GM12878 (cell line): ENCODE results near the gene FOXD3. TPM values are rescaled to one million over a fixed set of nuclear protein-coding genes. Genes with fewer than 3 reads are reported as not detected.

Experiments
- ATAC-seq: fragments of 200-7000 bp; cut with Tn5 transposase; 3 replicates; pipeline ENCODE4 v1.9.1; 2020; ENCODE audit warnings: mild to moderate bottlenecking, moderate library complexity
- BruUV-seq: library from RNA; stranded (reverse); fragments of 400-500 nt; replicated peaks from 2 replicates; lab custom pipeline; 2021; lab: Mats Ljungman, UMichigan
- CTCF ChIA-PET: fragments of 300-600 bp; sonication (Branson Sonifier 250); formaldehyde crosslinking; extraction: SDS; loops from one replicate; lab custom pipeline; 2021; ENCODE audit warnings: inconsistent platforms; lab: Yijun Ruan, JAX
- POLR2A ChIA-PET: fragments of 350-600 bp; formaldehyde crosslinking; extraction: SDS; loops from one replicate; lab custom pipeline; 2021; ENCODE audit warnings: inconsistent platforms; lab: Charles Lee
- RAD21 ChIA-PET: fragments of 300-600 bp; sonication (Branson Sonifier 250); formaldehyde crosslinking; loops from one replicate; lab custom pipeline; 2023; ENCODE audit warnings: antibody characterized with exemption; ENCODE audit not compliant: unreplicated experiment; lab: Charles Lee
- SMC1A ChIA-PET: fragments of 300-600 bp; sonication (Branson Sonifier 250); formaldehyde crosslinking; loops from one replicate; lab custom pipeline; 2023; ENCODE audit not compliant: unreplicated experiment, uncharacterized antibody; lab: Charles Lee
- DNase-seq: peaks from one replicate; pipeline ENCODE4 v3.0.0-alpha.2; 2011; ENCODE audit warnings: low read depth, low spot score
- FAIRE-seq: peaks from 3 replicates; lab custom pipeline; 2011; peaks lifted over from hg19 to GRCh38; lab: Jason Lieb, UNC
- H2AFZ ChIP-seq: 2 replicates; pipeline ENCODE4 v1.6.0; 2011; ENCODE audit warnings: low read depth, low read length, control low read depth; ENCODE audit not compliant: control insufficient read depth
- H3K27ac ChIP-seq: 2 replicates; pipeline ENCODE4 v1.5.1; 2011; ENCODE audit warnings: control low read depth; ENCODE audit not compliant: control insufficient read depth, insufficient read depth
- H3K27me3 ChIP-seq, 2 experiments: replicated peaks in 1 of 2; 2 replicates each; pipeline versions ENCODE4 v1.6.0 to v1.6.1; 2011; ENCODE audit warnings: low read length in 1 of 2; ENCODE audit not compliant: control insufficient read depth in 2 of 2, insufficient read depth in 2 of 2
- H3K36me3 ChIP-seq, 2 experiments: 2 replicates each; pipeline ENCODE4 v1.5.1; 2011; ENCODE audit warnings: low read length in 1 of 2; ENCODE audit not compliant: control insufficient read depth in 2 of 2, insufficient read depth in 2 of 2
- H3K4me1 ChIP-seq: 2 replicates; pipeline ENCODE4 v1.6.1; 2011; ENCODE audit warnings: mild to moderate bottlenecking, low read length, moderate library complexity, mixed read lengths; ENCODE audit not compliant: control insufficient read depth, insufficient read depth
- H3K4me2 ChIP-seq: 2 replicates; pipeline ENCODE4 v1.6.0; 2011; ENCODE audit warnings: control low read depth; ENCODE audit not compliant: control insufficient read depth, insufficient read depth
- H3K4me3 ChIP-seq: fragments of 200-600 bp; sonication (generic); 2 replicates; pipeline ENCODE4 v1.5.1; 2016
- H3K79me2 ChIP-seq: 2 replicates; pipeline ENCODE4 v1.6.0; 2011; ENCODE audit warnings: low read length; ENCODE audit not compliant: control insufficient read depth, insufficient read depth
- H3K9ac ChIP-seq: 2 replicates; pipeline ENCODE4 v1.8.0; 2011; ENCODE audit warnings: low read length, control low read depth, mixed read lengths; ENCODE audit not compliant: control insufficient read depth, insufficient read depth
- H3K9me3 ChIP-seq: replicated peaks from 3 replicates; pipeline ENCODE4 v1.5.1; 2011; ENCODE audit warnings: mild to moderate bottlenecking, low read length; ENCODE audit not compliant: control insufficient read depth, insufficient read depth
- H4K20me1 ChIP-seq: 2 replicates; pipeline ENCODE4 v1.6.0; 2011; ENCODE audit not compliant: control insufficient read depth, insufficient read depth
- IRF4 ChIP-seq: IDR thresholded peaks from 2 replicates; pipeline ENCODE4 v1.6.1; 2011; ENCODE audit warnings: low read depth, low read length
- MXI1 ChIP-seq: fragments of 150-350 bp; IDR thresholded peaks from 2 replicates; pipeline ENCODE4 v1.6.1; 2011; ENCODE audit warnings: low read depth, mild to moderate bottlenecking, inconsistent platforms, low read length, improper control_type of control experiment
- POLR2AphosphoS5 ChIP-seq: IDR thresholded peaks from 2 replicates; pipeline ENCODE4 v1.6.1; 2011; ENCODE audit warnings: mild to moderate bottlenecking, low read length, inconsistent platforms
- PRDM15 ChIP-seq: fragments of 450-650 bp; formaldehyde crosslinking; IDR thresholded peaks from 2 replicates; pipeline ENCODE4 v1.4.0; 2020; ENCODE audit warnings: mild to moderate bottlenecking, moderate library complexity
- RB1 ChIP-seq: fragments of 450-650 bp; formaldehyde crosslinking; IDR thresholded peaks from 2 replicates; pipeline ENCODE4 v1.6.1; 2017; ENCODE audit warnings: mild to moderate bottlenecking, borderline replicate concordance
- RELA ChIP-seq: fragments of 450-650 bp; IDR thresholded peaks from 2 replicates; pipeline ENCODE4 v1.8.0; 2014; ENCODE audit warnings: borderline replicate concordance; ENCODE audit not compliant: partially characterized antibody
- SMAD1 ChIP-seq: fragments of 450-650 bp; IDR thresholded peaks from 2 replicates; pipeline ENCODE4 v1.6.1; 2018; ENCODE audit warnings: mild to moderate bottlenecking, low read depth; ENCODE audit not compliant: partially characterized antibody
- SREBF1 ChIP-seq: IDR thresholded peaks from 2 replicates; pipeline ENCODE4 v1.6.1; 2012; ENCODE audit warnings: mild to moderate bottlenecking, low read length
- SUZ12 ChIP-seq: fragments of 200-600 bp; sonication (generic); IDR thresholded peaks from one replicate; pipeline ENCODE4 v1.6.1; 2018; ENCODE audit warnings: antibody characterized with exemption, mild to moderate bottlenecking; ENCODE audit not compliant: unreplicated experiment
- USF2 ChIP-seq: IDR thresholded peaks from 2 replicates; pipeline ENCODE4 v1.6.1; 2011; ENCODE audit warnings: low read depth, low read length, improper control_type of control experiment, borderline replicate concordance
- YY1 ChIP-seq: IDR thresholded peaks from 2 replicates; pipeline ENCODE4 v1.6.1; 2011; ENCODE audit warnings: low read depth, mild to moderate bottlenecking, low read length
- ZNF622 ChIP-seq: fragments of 450-650 bp; IDR thresholded peaks from 2 replicates; pipeline ENCODE4 v1.6.1; 2017; ENCODE audit warnings: mild to moderate bottlenecking, inconsistent platforms
- WGBS: methylation state at CpG from one replicate; pipeline ENCODE4 v1.1.6; 2016; ENCODE audit warnings: low lambda C conversion rate; ENCODE audit not compliant: insufficient replicate concordance, insufficient coverage; ENCODE audit errors: missing lambda C conversion rate; 5-methylcytosine and 5-hydroxymethylcytosine counted together
- in situ Hi-C: fragments of 300-500 bp; cut with MboI; formaldehyde crosslinking; loops from 9 replicates; pipeline ENCODE4 v1.14.3; 2018; ENCODE audit warnings: mixed read lengths
- intact Hi-C: fragments of 100-400 bp; cut with micrococcal nuclease; formaldehyde crosslinking; loops from one replicate; pipeline ENCODE4 v1.14.2; 2022; ENCODE audit not compliant: unreplicated experiment
- polyA plus RNA-seq, 11 experiments: library from polyadenylated mRNA; depleted of rRNA in 4 of 11; unstranded in 6 of 11; stranded (reverse) in 5 of 11; fragments of >200 nt; fragmentation: Nextera tagmentation in 4 of 11; fragmentation: Illumina TruSeq in 1 of 11; extraction: Ambion mirVana in 4 of 11; extraction: Trizol in 1 of 11; gene quantifications; 1 replicate in 1 of 11; 2 replicates in 10 of 11; pipeline versions ENCODE4 v1.2.1 to v1.2.3, GENCODE V29; 2011 to 2016; ENCODE audit warnings: inconsistent platforms in 2 of 11, missing spikeins in 2 of 11, low read depth in 1 of 11
- total RNA-seq, 4 experiments: library from RNA; depleted of rRNA in 3 of 4; stranded (reverse); fragments of >200 nt in 3 of 4; fragmentation: Illumina TruSeq in 1 of 4; extraction: Trizol in 1 of 4; gene quantifications; 2 replicates each; pipeline versions ENCODE4 v1.2.1 to v1.2.3, GENCODE V29; 2013 to 2021
- TF ChIP-seq, protein P1 (sequence below): IDR thresholded peaks from 2 replicates; pipeline ENCODE4 v1.6.1; 2012; ENCODE audit warnings: improper control_type of control experiment, low read depth, low read length; ENCODE audit not compliant: insufficient replicate concordance

FOXD3 gene
- total and polyA plus RNA-seq, 10 of the 15 experiments (the other 5 are each of a cell fraction or from before 2014, with no cell fraction given), result not detected

GRCh38 chr1:63304410-63304809 lies 18.0 kb upstream of the FOXD3 start:
- no TSS peak for BruUV-seq
- RAD21 ChIA-PET, result no interaction called here
- POLR2A ChIA-PET, result no interaction called here
- TF ChIP-seq MXI1, result no peak
- TF ChIP-seq RB1, result no peak
- TF ChIP-seq POLR2AphosphoS5, result no peak
- TF ChIP-seq USF2, result no peak
- no peak for TF ChIP-seq YY1
- TF ChIP-seq RELA, result no peak
- no peak for TF ChIP-seq SMAD1
- TF ChIP-seq ZNF622, result no peak
- TF ChIP-seq SREBF1, result no peak
- TF ChIP-seq PRDM15, result no peak
- TF ChIP-seq SUZ12, result no peak
- TF ChIP-seq, protein P1, sequence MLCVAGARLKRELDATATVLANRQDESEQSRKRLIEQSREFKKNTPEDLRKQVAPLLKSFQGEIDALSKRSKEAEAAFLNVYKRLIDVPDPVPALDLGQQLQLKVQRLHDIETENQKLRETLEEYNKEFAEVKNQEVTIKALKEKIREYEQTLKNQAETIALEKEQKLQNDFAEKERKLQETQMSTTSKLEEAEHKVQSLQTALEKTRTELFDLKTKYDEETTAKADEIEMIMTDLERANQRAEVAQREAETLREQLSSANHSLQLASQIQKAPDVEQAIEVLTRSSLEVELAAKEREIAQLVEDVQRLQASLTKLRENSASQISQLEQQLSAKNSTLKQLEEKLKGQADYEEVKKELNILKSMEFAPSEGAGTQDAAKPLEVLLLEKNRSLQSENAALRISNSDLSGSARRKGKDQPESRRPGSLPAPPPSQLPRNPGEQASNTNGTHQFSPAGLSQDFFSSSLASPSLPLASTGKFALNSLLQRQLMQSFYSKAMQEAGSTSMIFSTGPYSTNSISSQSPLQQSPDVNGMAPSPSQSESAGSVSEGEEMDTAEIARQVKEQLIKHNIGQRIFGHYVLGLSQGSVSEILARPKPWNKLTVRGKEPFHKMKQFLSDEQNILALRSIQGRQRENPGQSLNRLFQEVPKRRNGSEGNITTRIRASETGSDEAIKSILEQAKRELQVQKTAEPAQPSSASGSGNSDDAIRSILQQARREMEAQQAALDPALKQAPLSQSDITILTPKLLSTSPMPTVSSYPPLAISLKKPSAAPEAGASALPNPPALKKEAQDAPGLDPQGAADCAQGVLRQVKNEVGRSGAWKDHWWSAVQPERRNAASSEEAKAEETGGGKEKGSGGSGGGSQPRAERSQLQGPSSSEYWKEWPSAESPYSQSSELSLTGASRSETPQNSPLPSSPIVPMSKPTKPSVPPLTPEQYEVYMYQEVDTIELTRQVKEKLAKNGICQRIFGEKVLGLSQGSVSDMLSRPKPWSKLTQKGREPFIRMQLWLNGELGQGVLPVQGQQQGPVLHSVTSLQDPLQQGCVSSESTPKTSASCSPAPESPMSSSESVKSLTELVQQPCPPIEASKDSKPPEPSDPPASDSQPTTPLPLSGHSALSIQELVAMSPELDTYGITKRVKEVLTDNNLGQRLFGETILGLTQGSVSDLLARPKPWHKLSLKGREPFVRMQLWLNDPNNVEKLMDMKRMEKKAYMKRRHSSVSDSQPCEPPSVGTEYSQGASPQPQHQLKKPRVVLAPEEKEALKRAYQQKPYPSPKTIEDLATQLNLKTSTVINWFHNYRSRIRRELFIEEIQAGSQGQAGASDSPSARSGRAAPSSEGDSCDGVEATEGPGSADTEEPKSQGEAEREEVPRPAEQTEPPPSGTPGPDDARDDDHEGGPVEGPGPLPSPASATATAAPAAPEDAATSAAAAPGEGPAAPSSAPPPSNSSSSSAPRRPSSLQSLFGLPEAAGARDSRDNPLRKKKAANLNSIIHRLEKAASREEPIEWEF, result no peak
- TF ChIP-seq IRF4, result no peak
- no peaks in the 10 kb centered on the region for H3K36me3 ChIP-seq
- no peaks in the 10 kb centered on the region for H3K79me2 ChIP-seq
- SMC1A ChIA-PET, result no interaction called here
- no peak overlapping the region for H2AFZ ChIP-seq
- FAIRE-seq, result no peak
- no peaks in the 10 kb centered on the region for H3K9me3 ChIP-seq
- H3K27me3 ChIP-seq, result no peaks in the 10 kb centered on the region; a peak in 1 of 4 replicates
- intact Hi-C loops (no loop called here), in situ Hi-C loops (no loop called here)
- H4K20me1 ChIP-seq, result no peaks in the 10 kb centered on the region
- no peak overlapping the region for H3K9ac ChIP-seq
- ATAC-seq, result no peak
- no peak overlapping the region for H3K27ac ChIP-seq
- H3K4me3 ChIP-seq, result no peak overlapping the region
- H3K4me2 ChIP-seq, result no peak overlapping the region
- DNase-seq, result no peak
- no peaks in the 10 kb centered on the region for H3K4me1 ChIP-seq
- CTCF ChIA-PET, result no interaction called here
- 0% methylated on average over 2 of the region's 2 CpGs for WGBS
